SU-DHL-6 (cell line): Measurements from ENCODE around the gene TMA16.

Source experiments
- H2AFZ ChIP-seq: fragments of 200-600 bp; sonication (generic); 2 replicates; pipeline ENCODE4 v1.6.1; 2014; ENCODE audit warnings: low read depth, mild to moderate bottlenecking, moderate library complexity, mixed read lengths, antibody characterized with exemption, low read length; ENCODE audit not compliant: severe bottlenecking
- H3F3A ChIP-seq: fragments of 200-600 bp; shearing (Covaris generic); 2 replicates; pipeline ENCODE4 v1.6.0; 2016; ENCODE audit warnings: antibody characterized with exemption, mild to moderate bottlenecking; ENCODE audit not compliant: insufficient read depth
- H3K27ac ChIP-seq: fragments of 200-600 bp; sonication (generic); 2 replicates; pipeline ENCODE4 v1.5.1; 2016; ENCODE audit warnings: low read depth, mild to moderate bottlenecking, low read length, moderate library complexity, mixed read lengths
- H3K27me3 ChIP-seq: fragments of 200-600 bp; sonication (generic), shearing (Covaris generic); 2 replicates; pipeline ENCODE4 v1.6.0; 2014; ENCODE audit warnings: mild to moderate bottlenecking, low read length
- H3K36me3 ChIP-seq: fragments of 200-600 bp; sonication (generic); 2 replicates; pipeline ENCODE4 v1.6.1; 2014; ENCODE audit warnings: mild to moderate bottlenecking, low read length, mixed read lengths
- H3K4me2 ChIP-seq: fragments of 300-600, 200-600 bp; shearing (Covaris generic), sonication (generic); 2 replicates; pipeline ENCODE4 v1.6.0; 2014; ENCODE audit warnings: low read length, low read depth, mild to moderate bottlenecking; ENCODE audit not compliant: poor library complexity, severe bottlenecking
- H3K4me3 ChIP-seq: fragments of 200-600 bp; sonication (generic); 2 replicates; pipeline ENCODE4 v1.5.1; 2014; ENCODE audit warnings: antibody characterized with exemption, low read length, mild to moderate bottlenecking, mixed read lengths; ENCODE audit not compliant: insufficient read depth, poor library complexity, severe bottlenecking
- H3K79me2 ChIP-seq: fragments of 200-600 bp; sonication (generic); 2 replicates; pipeline ENCODE4 v1.6.1; 2014; ENCODE audit warnings: mild to moderate bottlenecking, low read length, moderate library complexity; ENCODE audit not compliant: insufficient read depth
- H3K9ac ChIP-seq: fragments of 200-600 bp; sonication (generic); 2 replicates; pipeline ENCODE4 v1.7.0; 2014; ENCODE audit warnings: mild to moderate bottlenecking, low read length
- H3K9me2 ChIP-seq: fragments of 200-600 bp; sonication (generic); replicated peaks from 2 replicates; pipeline ENCODE4 v1.6.1; 2014; ENCODE audit warnings: low read length; ENCODE audit not compliant: insufficient read depth
- H3K9me3 ChIP-seq: fragments of 200-600 bp; sonication (generic); 2 replicates; pipeline ENCODE4 v1.6.1; 2014; ENCODE audit warnings: low read length, mixed read lengths; ENCODE audit not compliant: insufficient read depth
- H4K20me1 ChIP-seq: fragments of 200-600 bp; sonication (generic); 2 replicates; pipeline ENCODE4 v1.6.1; 2014; ENCODE audit warnings: low read depth, mild to moderate bottlenecking, antibody characterized with exemption, low read length, moderate library complexity, mixed read lengths
- EZH2phosphoT487 ChIP-seq: fragments of 200-600 bp; sonication (generic), shearing (Covaris generic); conservative IDR thresholded peaks from 2 replicates; pipeline ENCODE4 v1.6.1; 2018; ENCODE audit warnings: mild to moderate bottlenecking, antibody characterized with exemption, low read length, moderate library complexity, mixed read lengths
- TF ChIP-seq, protein P1 (sequence below): fragments of 200-600 bp; sonication (generic); IDR thresholded peaks from one replicate; pipeline ENCODE4 v1.5.1; 2017; ENCODE audit warnings: antibody characterized with exemption, mild to moderate bottlenecking, low read length, moderate library complexity; ENCODE audit not compliant: insufficient read depth, poor library complexity, severe bottlenecking

The TMA16 gene

DNA sequence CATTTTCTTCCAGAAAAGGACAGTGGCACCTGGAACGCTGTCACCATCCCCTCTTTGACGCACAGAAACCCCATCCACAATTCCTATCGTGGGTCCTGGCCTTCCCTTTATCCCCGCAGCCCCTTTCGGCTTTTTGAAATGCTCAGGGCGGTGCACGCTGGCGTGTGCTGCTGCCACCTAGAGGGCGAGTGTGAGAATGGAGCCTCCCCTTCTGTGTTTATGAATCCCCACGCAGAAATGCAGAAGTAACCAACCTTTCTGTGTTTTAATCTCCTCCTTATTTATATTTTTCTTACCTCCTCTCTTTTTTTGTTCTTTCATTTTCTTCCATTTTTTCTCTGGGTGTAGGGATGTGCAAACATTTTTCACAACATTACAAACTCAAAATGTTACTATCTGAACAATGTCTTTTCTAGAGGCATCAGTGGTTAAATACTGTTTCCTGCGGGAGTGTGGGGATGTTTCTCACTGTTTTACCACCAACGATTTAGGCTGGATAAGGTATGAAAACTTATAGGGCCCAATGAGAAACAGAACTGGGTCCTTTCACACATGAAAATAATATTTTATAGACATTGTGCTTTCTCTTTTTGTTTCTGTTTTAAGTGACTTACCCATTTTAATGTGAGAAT is 50.0 kb downstream of the TMA16 start:
- no peak overlapping the region for H2AFZ ChIP-seq
- no peaks in the 10 kb centered on the region for H3K9me2 ChIP-seq
- no peak overlapping the region for H3K27ac ChIP-seq
- no peaks in the 10 kb centered on the region for H3K9me3 ChIP-seq
- no peak overlapping the region for H3K4me3 ChIP-seq
- H3F3A ChIP-seq: peaks cover 6% of the 10 kb centered on the region; the same call in 1 of the 2 replicates
- H3K4me2 ChIP-seq: peak overlapping the region; percentile 47
- H3K79me2 ChIP-seq: no peaks in the 10 kb centered on the region
- H3K27me3 ChIP-seq: no peaks in the 10 kb centered on the region
- H4K20me1 ChIP-seq: no peaks in the 10 kb centered on the region
- H3K36me3 ChIP-seq: no peaks in the 10 kb centered on the region
- no peak overlapping the region for H3K9ac ChIP-seq
- TF ChIP-seq EZH2phosphoT487: no peak
- TF ChIP-seq, protein P1, sequence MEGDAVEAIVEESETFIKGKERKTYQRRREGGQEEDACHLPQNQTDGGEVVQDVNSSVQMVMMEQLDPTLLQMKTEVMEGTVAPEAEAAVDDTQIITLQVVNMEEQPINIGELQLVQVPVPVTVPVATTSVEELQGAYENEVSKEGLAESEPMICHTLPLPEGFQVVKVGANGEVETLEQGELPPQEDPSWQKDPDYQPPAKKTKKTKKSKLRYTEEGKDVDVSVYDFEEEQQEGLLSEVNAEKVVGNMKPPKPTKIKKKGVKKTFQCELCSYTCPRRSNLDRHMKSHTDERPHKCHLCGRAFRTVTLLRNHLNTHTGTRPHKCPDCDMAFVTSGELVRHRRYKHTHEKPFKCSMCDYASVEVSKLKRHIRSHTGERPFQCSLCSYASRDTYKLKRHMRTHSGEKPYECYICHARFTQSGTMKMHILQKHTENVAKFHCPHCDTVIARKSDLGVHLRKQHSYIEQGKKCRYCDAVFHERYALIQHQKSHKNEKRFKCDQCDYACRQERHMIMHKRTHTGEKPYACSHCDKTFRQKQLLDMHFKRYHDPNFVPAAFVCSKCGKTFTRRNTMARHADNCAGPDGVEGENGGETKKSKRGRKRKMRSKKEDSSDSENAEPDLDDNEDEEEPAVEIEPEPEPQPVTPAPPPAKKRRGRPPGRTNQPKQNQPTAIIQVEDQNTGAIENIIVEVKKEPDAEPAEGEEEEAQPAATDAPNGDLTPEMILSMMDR: peak; percentile 91

DNA sequence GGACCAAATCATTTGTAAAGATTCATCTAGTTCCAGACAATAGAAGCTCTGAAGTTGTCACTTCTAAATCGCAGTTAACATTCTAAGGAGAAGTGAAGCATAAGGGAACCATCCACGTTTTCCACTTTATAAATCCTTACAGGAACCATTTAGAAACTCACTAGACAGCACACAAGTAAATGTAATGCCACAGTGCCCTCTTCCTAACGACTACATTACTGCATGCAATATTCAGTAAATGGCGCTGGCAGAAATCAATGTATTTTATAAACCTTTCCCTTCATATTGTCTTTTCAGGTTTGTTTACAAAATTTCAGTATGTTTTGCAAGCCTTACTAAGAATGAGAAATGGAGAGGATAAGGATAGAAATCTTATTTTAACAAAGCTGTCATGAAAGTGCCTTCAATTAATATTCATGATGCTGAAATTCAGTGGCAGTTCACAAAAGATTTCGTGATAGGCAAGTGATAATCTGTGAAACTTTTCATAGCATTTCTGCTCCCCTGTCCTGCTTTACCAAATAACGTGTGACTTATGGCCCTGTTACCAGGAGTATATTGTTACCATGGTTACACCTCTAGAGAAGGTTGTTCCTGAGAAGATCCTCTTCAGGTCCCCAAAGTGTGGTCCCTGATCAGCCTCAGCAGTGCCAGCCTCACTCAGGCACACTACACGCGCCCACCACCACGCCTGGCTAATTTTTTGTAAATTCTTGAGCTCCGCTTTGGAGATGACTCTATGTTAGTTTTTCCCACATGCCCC is 54.2 kb downstream of the TMA16 start:
- no peaks in the 10 kb centered on the region for H4K20me1 ChIP-seq
- no peaks in the 10 kb centered on the region for H3K9me3 ChIP-seq
- H3K79me2 ChIP-seq: no peaks in the 10 kb centered on the region
- H3K27ac ChIP-seq: no peak overlapping the region
- H3K4me2 ChIP-seq: no peak overlapping the region
- H3K9me2 ChIP-seq: no peaks in the 10 kb centered on the region
- H2AFZ ChIP-seq: no peak overlapping the region
- H3K36me3 ChIP-seq: no peaks in the 10 kb centered on the region
- H3K4me3 ChIP-seq: no peak overlapping the region
- no peaks in the 10 kb centered on the region for H3K27me3 ChIP-seq
- H3F3A ChIP-seq: peaks cover 6% of the 10 kb centered on the region; the same call in 1 of the 2 replicates
- no peak overlapping the region for H3K9ac ChIP-seq
- TF ChIP-seq EZH2phosphoT487: no peak
- TF ChIP-seq, protein P1: peak; percentile 62

DNA sequence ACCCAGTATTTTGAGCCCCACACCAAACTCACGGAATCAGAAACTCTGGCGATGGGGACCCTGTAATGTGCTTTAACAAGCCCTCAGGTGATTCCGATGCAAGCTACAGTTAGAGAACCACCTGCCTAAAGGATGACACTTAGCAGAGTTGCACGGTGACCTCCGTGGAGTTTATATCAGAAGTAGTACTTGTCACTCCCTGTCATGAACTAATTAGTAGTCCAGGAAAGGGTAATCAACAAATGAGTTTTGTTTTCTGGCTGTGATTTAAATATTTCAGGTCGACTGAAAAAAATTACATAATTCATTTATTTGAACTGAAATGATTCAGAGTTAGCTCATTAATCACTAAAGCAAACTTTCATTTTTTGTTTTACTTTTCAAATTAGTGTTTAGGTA is 56.4 kb downstream of the TMA16 start:
- Histone ChIP-seq H3K27me3 (no peaks in the 10 kb centered on the region), H3K9me3 (no peaks in the 10 kb centered on the region), H4K20me1 (no peaks in the 10 kb centered on the region), H3K79me2 (no peaks in the 10 kb centered on the region), H3F3A (peaks cover 6% of the 10 kb centered on the region), H3K27ac (no peak overlapping the region), H3K36me3 (no peaks in the 10 kb centered on the region), H3K4me2 (peak overlapping the region; percentile 63), H2AFZ (peak overlapping the region; percentile 2), H3K9ac (no peak overlapping the region), H3K9me2 (no peaks in the 10 kb centered on the region), H3K4me3 (no peak overlapping the region)
- TF ChIP-seq EZH2phosphoT487: no peak
- TF ChIP-seq, protein P1: no peak
